K562 (cell line): ENCODE results near the gene SF3B3. TPM values are rescaled to one million over a fixed set of nuclear protein-coding genes. Genes with fewer than 3 reads are reported as not detected.

Source experiments
- HNRNPL ChIP-seq: fragments of 200-400 bp; formaldehyde crosslinking; IDR thresholded peaks from 2 replicates; pipeline ENCODE4 v1.6.1; 2017; ENCODE audit warnings: low read depth, mild to moderate bottlenecking, low read length
- HOMEZ ChIP-seq: fragments of 250-450 bp; sonication (Bioruptor Pico); IDR thresholded peaks from 2 replicates; pipeline ENCODE4 v1.4.0; 2020; ENCODE audit warnings: mild to moderate bottlenecking, moderate library complexity
- NR2F6 ChIP-seq: fragments of 450-650 bp; formaldehyde crosslinking; IDR thresholded peaks from 2 replicates; pipeline ENCODE4 v1.4.0; 2020; ENCODE audit warnings: mild to moderate bottlenecking
- PCBP1 ChIP-seq: fragments of 200-400 bp; formaldehyde crosslinking; IDR thresholded peaks from 2 replicates; pipeline ENCODE4 v1.6.1; 2018; ENCODE audit warnings: mild to moderate bottlenecking, low read depth, low read length; ENCODE audit not compliant: poor library complexity, severe bottlenecking
- PHF20 ChIP-seq: fragments of 450-650 bp; IDR thresholded peaks from 2 replicates; pipeline ENCODE4 v1.6.1; 2018; ENCODE audit not compliant: partially characterized antibody
- PRMT5 ChIP-seq: sonication (generic); formaldehyde crosslinking; IDR thresholded peaks from 2 replicates; pipeline ENCODE4 v1.5.0; 2020; ENCODE audit warnings: missing genetic modification reagents
- RERE ChIP-seq: sonication (generic); formaldehyde crosslinking; IDR thresholded peaks from 2 replicates; pipeline ENCODE4 v1.8.0; 2023; ENCODE audit warnings: missing genetic modification reagents, mild to moderate bottlenecking, borderline replicate concordance
- ZNF586 ChIP-seq: fragments of 450-650 bp; formaldehyde crosslinking; conservative IDR thresholded peaks from 2 replicates; pipeline ENCODE4 v1.4.0; 2020; ENCODE audit warnings: mild to moderate bottlenecking, moderate library complexity
- polyA plus RNA-seq, 8 experiments: library from polyadenylated mRNA; depleted of rRNA in 4 of 8; stranded (reverse) in 5 of 8; unstranded in 3 of 8; fragments of >200 nt; fragmentation: Nextera tagmentation in 2 of 8; fragmentation: Illumina TruSeq in 1 of 8; extraction: Ambion mirVana in 2 of 8; extraction: Trizol in 1 of 8; gene quantifications; 2 replicates each; pipeline versions ENCODE4 v1.2.1 to v1.2.3, GENCODE V29; 2011 to 2014; ENCODE audit warnings: inconsistent platforms in 1 of 8, missing spikeins in 1 of 8
- total RNA-seq, 7 experiments: library from RNA; depleted of rRNA in 6 of 7; stranded (reverse); fragments of >200 nt in 6 of 7; fragmentation: Illumina TruSeq in 2 of 7; extraction: Trizol in 2 of 7; gene quantifications; 2 replicates each; pipeline versions ENCODE4 v1.2.1 to v1.2.3, GENCODE V29; 2011 to 2021; ENCODE audit warnings: low replicate concordance in 1 of 7

SF3B3 gene
- total and polyA plus RNA-seq, 9 of the 15 experiments (the other 6 are each of a cell fraction or from before 2014, with no cell fraction given), result 98.9 to 546 (median 221) TPM

GRCh38 chr16:70604407-70605282, 81.0 kb downstream of the SF3B3 start (continued):
- TF ChIP-seq HOMEZ (no peak), HNRNPL (no peak), RERE (CRISPR knock-in tag) (no peak), PCBP1 (no peak), ZNF586 (CRISPR knock-in tag) (no peak), PRMT5 (CRISPR knock-in tag) (no peak), PHF20 (no peak), NR2F6 (no peak)
- TF ChIP-seq, all 486 proteins: peak for 0
